Measurements from ENCODE around the gene CADM1.

Gene CADM1

DNA sequence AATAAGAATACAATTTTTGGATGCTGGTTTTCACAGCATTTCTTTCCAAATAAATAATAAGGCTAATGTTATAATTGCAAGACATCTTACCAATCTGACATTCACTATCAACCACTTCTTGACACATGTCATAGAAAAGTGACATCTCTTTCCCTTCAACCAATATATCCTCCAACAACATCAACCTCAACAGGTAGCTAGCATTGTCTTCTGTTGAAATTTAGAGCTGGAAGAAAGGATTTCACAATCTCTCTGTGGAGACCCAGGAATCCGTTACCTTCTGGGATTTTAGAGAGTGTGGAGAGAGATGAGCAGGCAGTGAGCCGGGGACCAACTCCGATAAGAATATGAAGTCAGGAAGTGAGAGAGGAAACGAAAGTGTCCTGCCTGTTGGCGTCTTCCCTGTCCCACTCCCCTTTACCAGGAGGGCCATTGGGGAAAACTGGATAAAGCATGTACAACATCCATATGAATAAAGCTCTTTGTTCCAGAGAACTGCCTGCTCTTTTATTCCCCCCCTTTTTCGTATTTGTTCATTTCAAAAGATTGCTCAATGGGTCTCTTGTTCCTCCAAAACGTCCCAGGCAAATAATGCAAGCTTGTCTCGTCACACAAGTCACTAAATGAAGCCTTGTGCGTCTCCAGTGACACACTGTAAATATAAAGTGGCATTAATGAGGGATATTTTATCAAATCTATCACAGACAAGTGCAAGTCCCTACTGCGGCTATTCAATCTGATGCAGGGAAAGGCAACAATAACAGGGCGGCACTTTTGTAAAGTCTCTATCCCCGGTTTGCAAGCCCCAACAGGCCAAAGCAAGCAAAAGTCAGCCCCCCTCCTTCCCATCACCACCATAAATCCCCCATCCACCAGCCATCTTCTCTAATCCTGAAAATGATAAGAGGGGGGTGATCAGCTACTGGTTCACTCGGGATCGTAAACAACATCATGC lies 3.4 kb downstream of the CADM1 start:
- Mint-ChIP-seq H3K36me3 (ENCODE audit: low read depth) (peaks cover 10% of the 10 kb centered on the region), H3K4me3 (no peak overlapping the region)
- TF ChIP-seq CTCF (IDR thresholded peaks at IDR 0.05; ENCODE audit: unreplicated experiment in 3 of 3) = no peak

GRCh38 chr11:115499891-115500290 lies 4.3 kb downstream of the CADM1 start:
- Mint-ChIP-seq H3K9me3 (no peaks in the 10 kb centered on the region), H3K27ac (no peak overlapping the region), H3K4me3 (no peak overlapping the region), H3K4me1 (peaks cover 25% of the 10 kb centered on the region), H3K36me3 (ENCODE audit: low read depth) (peaks cover 17% of the 10 kb centered on the region), H3K27me3 (ENCODE audit: low read depth) (peaks cover 8% of the 10 kb centered on the region)
- TF ChIP-seq CTCF (IDR thresholded peaks at IDR 0.05; ENCODE audit: unreplicated experiment in 3 of 3) = no peak

More for the DNA sequence above, 3.4 kb downstream of the CADM1 start:
- Mint-ChIP-seq H3K4me1 (peaks cover 27% of the 10 kb centered on the region), H3K27me3 (ENCODE audit: low read depth) (peaks cover 10% of the 10 kb centered on the region), H3K9me3 (no peaks in the 10 kb centered on the region), H3K27ac (no peak overlapping the region)

DNA sequence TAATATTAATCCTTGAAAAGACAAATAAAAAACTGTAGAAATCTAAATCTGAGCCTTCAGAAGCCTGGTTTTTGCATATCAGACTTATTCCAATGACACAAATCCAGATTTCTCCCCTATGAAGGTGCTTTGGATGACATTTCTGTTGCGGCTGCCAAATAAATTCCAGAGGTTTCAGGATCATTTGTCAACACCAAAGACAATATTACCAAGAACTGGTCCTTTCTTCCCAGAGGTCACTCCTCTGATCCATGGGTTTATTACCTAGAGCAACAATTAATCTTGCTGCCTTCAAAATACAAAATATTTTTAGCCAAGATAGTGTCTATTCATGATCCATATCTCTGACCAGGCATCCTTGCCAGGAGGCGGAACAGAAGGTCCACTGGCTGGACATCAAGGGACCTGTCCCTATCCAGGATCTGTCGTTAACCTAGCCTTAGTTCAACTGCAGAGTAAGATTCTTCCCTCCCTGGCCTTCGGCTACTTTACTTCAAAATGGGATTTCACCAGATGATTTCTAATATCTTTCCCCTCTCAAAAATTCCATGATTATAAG lies 4.9 kb downstream of the CADM1 start:
- H3K27ac Mint-ChIP-seq = no peak overlapping the region
- no peak for TF ChIP-seq CTCF (IDR thresholded peaks at IDR 0.05; ENCODE audit: unreplicated experiment in 3 of 3)
- no peak overlapping the region for H3K4me3 Mint-ChIP-seq
- peaks cover 23% of the 10 kb centered on the region for H3K36me3 Mint-ChIP-seq (ENCODE audit: low read depth)
- H3K27me3 Mint-ChIP-seq (ENCODE audit: low read depth) = peaks cover 4% of the 10 kb centered on the region
- no peaks in the 10 kb centered on the region for H3K9me3 Mint-ChIP-seq
- H3K4me1 Mint-ChIP-seq = peaks cover 22% of the 10 kb centered on the region

DNA sequence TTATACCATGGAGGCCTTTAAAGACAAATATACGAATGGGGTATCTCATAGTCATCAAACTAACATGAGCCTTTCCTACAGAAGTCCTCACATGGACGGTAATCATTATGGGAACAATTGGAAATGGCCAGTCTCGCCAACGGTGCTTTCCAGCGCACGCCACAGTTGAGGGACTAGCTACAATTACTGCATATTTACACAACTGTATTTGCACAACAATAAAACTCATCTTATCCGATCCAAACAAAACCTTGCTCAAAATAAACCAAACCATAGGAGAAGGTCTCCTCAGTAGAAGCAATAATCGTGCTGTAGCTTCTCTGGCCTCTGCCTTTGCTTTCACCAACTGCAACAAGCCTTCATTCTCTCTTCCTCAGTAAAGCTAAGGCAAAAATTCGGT lies 5.9 kb downstream of the CADM1 start:
- TF ChIP-seq CTCF (IDR thresholded peaks at IDR 0.05; ENCODE audit: unreplicated experiment in 3 of 3) = no peak
- Mint-ChIP-seq H3K4me3 (no peak overlapping the region), H3K9me3 (peaks cover 3% of the 10 kb centered on the region), H3K27me3 (ENCODE audit: low read depth) (peaks cover 4% of the 10 kb centered on the region), H3K27ac (no peak overlapping the region), H3K36me3 (ENCODE audit: low read depth) (peaks cover 31% of the 10 kb centered on the region), H3K4me1 (peaks cover 22% of the 10 kb centered on the region)

- H3K27me3 Mint-ChIP-seq (ENCODE audit: low read depth) = peaks cover 4% of the 10 kb centered on the region
- H3K4me1 Mint-ChIP-seq = peaks cover 22% of the 10 kb centered on the region
- H3K4me3 Mint-ChIP-seq = no peak overlapping the region
- no peak overlapping the region for H3K27ac Mint-ChIP-seq
- H3K36me3 Mint-ChIP-seq (ENCODE audit: low read depth) = peaks cover 42% of the 10 kb centered on the region
- no peak for TF ChIP-seq CTCF (IDR thresholded peaks at IDR 0.05; ENCODE audit: unreplicated experiment in 3 of 3)
- peaks cover 3% of the 10 kb centered on the region for H3K9me3 Mint-ChIP-seq
Measured at GRCh38 chr11:115497303-115497702, 6.9 kb downstream of the CADM1 start.

Measured in nephron (organoid).